ENCODE measurements around the gene KHDC3L. TPM values are rescaled to one million over a fixed set of nuclear protein-coding genes. Genes with fewer than 3 reads are reported as not detected.
A peak's percentile ranks its signal among the peaks of the same experiment; 100 is the strongest.

Gene KHDC3L
- 0.14 TPM for total RNA-seq
- polyA plus RNA-seq: 0.68 TPM
- long read RNA-seq, donor 1: 0 reads
- long read RNA-seq, donor 2: 0 reads
- long read RNA-seq, donor 3, partial matches to known transcripts: 0 of 1 reads
- long read RNA-seq, donor 3, other reads (novel, unspliced or antisense): 0 of 1 reads
- long read RNA-seq, donor 4: 0 reads
- long read RNA-seq, donor 5: 0 reads
- long read RNA-seq, donor 6: 0 reads
- long read RNA-seq, donor 7: 0 reads
- long read RNA-seq, donor 8: 0 reads
- long read RNA-seq, donor 9: 0 reads
- long read RNA-seq, donor 10: 0 reads

DNA sequence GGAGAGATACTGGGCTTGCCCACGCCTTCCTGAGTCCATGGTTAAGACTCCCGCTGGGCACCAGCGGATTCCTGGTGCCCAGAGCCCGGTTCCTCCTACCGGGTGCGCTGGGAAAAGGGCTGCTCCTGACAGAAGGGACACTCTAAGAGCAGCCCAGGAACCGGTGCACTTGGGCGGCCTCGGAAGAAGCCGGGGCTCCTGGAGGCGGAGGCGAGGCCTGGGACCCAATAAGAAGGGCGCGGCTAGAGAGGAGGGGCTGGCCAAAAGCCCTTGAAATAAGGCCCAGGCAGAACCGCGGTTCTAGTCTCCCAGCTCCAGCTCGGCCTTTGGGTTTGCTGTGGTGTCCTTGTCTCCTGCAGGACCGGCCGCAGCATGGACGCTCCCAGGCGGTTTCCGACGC is at the start of gene KHDC3L:
KHDC3L (plus strand) TSS at position 301 of the 400 bp plus-strand sequence; CDS start at position 373, 72 bp downstream.
- H3K4me3 ChIP-seq (ENCODE audit: low read length in 2 of 2): no peak within 1 kb of the TSS
- H3K4me1 ChIP-seq (ENCODE audit: control insufficient read depth in 2 of 2, insufficient read depth in 2 of 2, low read length in 2 of 2): no peaks in the 10 kb centered on the region
- no peaks in the 10 kb centered on the region for H3K36me3 ChIP-seq (ENCODE audit: control insufficient read depth in 2 of 2, insufficient read depth in 2 of 2, low read length in 1 of 2)
- no peak for DNase-seq (ENCODE audit: low read depth in 6 of 9, low spot score in 9 of 9)
- WGBS: 94% methylated on average over 23 of the region's 23 CpGs
- H3K9me3 ChIP-seq (ENCODE audit: control insufficient read depth in 2 of 2, insufficient read depth in 1 of 2, low read length in 1 of 2): peaks cover 0 to 8% of the 10 kb centered on the region in 2 donors
- H3K27ac ChIP-seq (ENCODE audit: low read depth in 1 of 2, low read length in 1 of 2): no peak within 1 kb of the TSS
- no peaks in the 10 kb centered on the region for H3K27me3 ChIP-seq (ENCODE audit: control insufficient read depth in 2 of 2, insufficient read depth in 1 of 2, low read length in 1 of 2)

DNA sequence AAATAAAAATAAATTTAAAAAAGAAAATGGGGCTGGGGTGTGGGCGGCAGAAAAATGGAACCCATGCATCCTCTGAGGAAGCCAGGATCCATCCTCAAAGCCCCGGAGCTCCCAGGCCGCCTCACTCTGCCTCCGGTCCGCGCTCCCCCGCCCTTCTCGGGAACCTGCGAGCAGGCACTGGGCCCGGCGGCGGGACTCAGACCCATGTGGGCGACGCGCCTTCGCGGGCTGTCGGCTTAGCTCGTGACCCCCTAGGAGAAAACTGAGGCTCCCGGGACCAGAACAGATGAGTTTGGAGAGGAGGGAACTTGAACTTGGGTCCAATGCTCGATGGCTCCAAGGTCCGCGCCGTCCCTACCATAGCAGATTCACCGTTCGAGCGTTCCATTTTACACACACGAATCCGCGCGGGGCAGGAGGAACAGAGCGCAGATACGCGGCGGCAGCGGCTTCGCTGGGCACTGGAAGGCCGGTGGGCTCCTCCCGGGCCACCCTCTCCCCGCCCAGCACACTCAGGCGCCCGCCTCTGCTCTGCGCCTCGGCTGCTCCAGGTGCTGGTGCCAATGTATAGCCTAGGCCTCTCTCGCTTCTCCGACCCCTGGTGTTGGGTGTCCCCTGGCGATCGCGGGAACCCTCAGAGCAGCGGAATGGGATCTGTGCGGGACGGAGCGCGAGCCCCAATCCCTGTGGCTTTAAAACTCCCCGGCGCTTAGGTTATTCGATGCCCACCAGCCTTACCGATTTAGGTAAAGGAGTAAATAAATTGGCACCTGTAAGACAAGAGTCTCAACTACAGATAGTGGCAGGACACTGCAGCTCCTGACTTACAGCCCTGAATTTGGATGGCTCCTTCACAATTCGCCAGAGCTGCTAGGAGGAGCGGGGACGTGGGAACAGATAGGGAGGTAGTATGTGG is 47.6 kb upstream of the KHDC3L start:
- Histone ChIP-seq H3K27ac (ENCODE audit: low read depth in 1 of 2, low read length in 1 of 2) (no peak overlapping the region), H3K4me3 (ENCODE audit: low read length in 2 of 2) (peak overlapping the region in 1 of 2 donors; percentile 32), H3K9me3 (ENCODE audit: control insufficient read depth in 2 of 2, insufficient read depth in 1 of 2, low read length in 1 of 2) (peaks cover 0 to 18% of the 10 kb centered on the region in 2 donors), H3K36me3 (ENCODE audit: control insufficient read depth in 2 of 2, insufficient read depth in 2 of 2, low read length in 1 of 2) (no peaks in the 10 kb centered on the region), H3K4me1 (ENCODE audit: control insufficient read depth in 2 of 2, insufficient read depth in 2 of 2, low read length in 2 of 2) (peaks cover 3 to 13% of the 10 kb centered on the region in 2 donors), H3K27me3 (ENCODE audit: control insufficient read depth in 2 of 2, insufficient read depth in 1 of 2, low read length in 1 of 2) (peaks cover 7 to 33% of the 10 kb centered on the region in 2 donors)
- DNase-seq (ENCODE audit: low read depth in 6 of 9, low spot score in 9 of 9): no peak
- 17% methylated on average over 61 of the region's 61 CpGs for WGBS

GRCh38 chr6:73323323-73323722 is 39.1 kb upstream of the KHDC3L start:
- peaks cover 0 to 3% of the 10 kb centered on the region in 2 donors for H3K9me3 ChIP-seq (ENCODE audit: control insufficient read depth in 2 of 2, insufficient read depth in 1 of 2, low read length in 1 of 2)
- no peak overlapping the region for H3K27ac ChIP-seq (ENCODE audit: low read depth in 1 of 2, low read length in 1 of 2)
- DNase-seq (ENCODE audit: low read depth in 6 of 9, low spot score in 9 of 9): no peak
- H3K4me3 ChIP-seq (ENCODE audit: low read length in 2 of 2): no peak overlapping the region
- H3K4me1 ChIP-seq (ENCODE audit: control insufficient read depth in 2 of 2, insufficient read depth in 2 of 2, low read length in 2 of 2): no peaks in the 10 kb centered on the region
- H3K36me3 ChIP-seq (ENCODE audit: control insufficient read depth in 2 of 2, insufficient read depth in 2 of 2, low read length in 1 of 2): no peaks in the 10 kb centered on the region
- H3K27me3 ChIP-seq (ENCODE audit: control insufficient read depth in 2 of 2, insufficient read depth in 1 of 2, low read length in 1 of 2): no peaks in the 10 kb centered on the region
- WGBS: 96% methylated on average over 2 of the region's 2 CpGs

GRCh38 chr6:73325656-73326055 is 36.8 kb upstream of the KHDC3L start:
- no peaks in the 10 kb centered on the region for H3K4me1 ChIP-seq (ENCODE audit: control insufficient read depth in 2 of 2, insufficient read depth in 2 of 2, low read length in 2 of 2)
- no peaks in the 10 kb centered on the region for H3K36me3 ChIP-seq (ENCODE audit: control insufficient read depth in 2 of 2, insufficient read depth in 2 of 2, low read length in 1 of 2)
- DNase-seq (ENCODE audit: low read depth in 6 of 9, low spot score in 9 of 9): no peak
- WGBS: 95% methylated on average over 3 of the region's 3 CpGs
- H3K27me3 ChIP-seq (ENCODE audit: control insufficient read depth in 2 of 2, insufficient read depth in 1 of 2, low read length in 1 of 2): no peaks in the 10 kb centered on the region
- H3K27ac ChIP-seq (ENCODE audit: low read depth in 1 of 2, low read length in 1 of 2): no peak overlapping the region
- no peaks in the 10 kb centered on the region for H3K9me3 ChIP-seq (ENCODE audit: control insufficient read depth in 2 of 2, insufficient read depth in 1 of 2, low read length in 1 of 2)
- H3K4me3 ChIP-seq (ENCODE audit: low read length in 2 of 2): no peak overlapping the region

GRCh38 chr6:73328790-73329189 is 33.7 kb upstream of the KHDC3L start:
- Histone ChIP-seq H3K27me3 (ENCODE audit: control insufficient read depth in 2 of 2, insufficient read depth in 1 of 2, low read length in 1 of 2) (no peaks in the 10 kb centered on the region), H3K4me3 (ENCODE audit: low read length in 2 of 2) (no peak overlapping the region), H3K9me3 (ENCODE audit: control insufficient read depth in 2 of 2, insufficient read depth in 1 of 2, low read length in 1 of 2) (no peaks in the 10 kb centered on the region), H3K4me1 (ENCODE audit: control insufficient read depth in 2 of 2, insufficient read depth in 2 of 2, low read length in 2 of 2) (no peaks in the 10 kb centered on the region), H3K36me3 (ENCODE audit: control insufficient read depth in 2 of 2, insufficient read depth in 2 of 2, low read length in 1 of 2) (no peaks in the 10 kb centered on the region), H3K27ac (ENCODE audit: low read depth in 1 of 2, low read length in 1 of 2) (no peak overlapping the region)
- DNase-seq (ENCODE audit: low read depth in 6 of 9, low spot score in 9 of 9): no peak
- WGBS: 72% methylated on average over 3 of the region's 3 CpGs

DNA sequence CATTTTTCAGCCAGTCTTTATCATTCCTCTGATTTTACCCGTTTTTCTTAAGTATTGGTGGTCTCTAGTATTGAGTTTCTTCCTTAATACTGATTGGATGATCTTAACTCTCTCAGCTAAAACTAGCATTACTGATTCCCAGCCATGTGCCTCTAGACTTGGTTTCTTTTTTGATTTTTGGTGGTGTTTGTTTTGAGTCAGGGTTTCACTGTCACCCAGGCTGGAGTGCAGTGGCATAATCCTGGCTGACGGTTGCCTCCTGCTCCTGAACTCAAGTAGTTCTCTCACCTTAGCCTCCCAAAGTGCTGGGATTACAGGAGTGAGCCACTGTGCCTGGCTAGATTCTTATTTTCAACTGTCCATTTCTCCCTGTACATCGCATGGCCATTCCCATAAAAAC is 33.3 kb upstream of the KHDC3L start:
- no peaks in the 10 kb centered on the region for H3K4me1 ChIP-seq (ENCODE audit: control insufficient read depth in 2 of 2, insufficient read depth in 2 of 2, low read length in 2 of 2)
- no peak for DNase-seq (ENCODE audit: low read depth in 6 of 9, low spot score in 9 of 9)
- H3K27me3 ChIP-seq (ENCODE audit: control insufficient read depth in 2 of 2, insufficient read depth in 1 of 2, low read length in 1 of 2): no peaks in the 10 kb centered on the region
- no peak overlapping the region for H3K4me3 ChIP-seq (ENCODE audit: low read length in 2 of 2)
- H3K9me3 ChIP-seq (ENCODE audit: control insufficient read depth in 2 of 2, insufficient read depth in 1 of 2, low read length in 1 of 2): no peaks in the 10 kb centered on the region
- no peak overlapping the region for H3K27ac ChIP-seq (ENCODE audit: low read depth in 1 of 2, low read length in 1 of 2)
- 91% methylated on average over 3 of the region's 3 CpGs for WGBS
- H3K36me3 ChIP-seq (ENCODE audit: control insufficient read depth in 2 of 2, insufficient read depth in 2 of 2, low read length in 1 of 2): no peaks in the 10 kb centered on the region

GRCh38 chr6:73339340-73339739 is 23.1 kb upstream of the KHDC3L start:
- no peak for DNase-seq (ENCODE audit: low read depth in 6 of 9, low spot score in 9 of 9)
- H3K36me3 ChIP-seq (ENCODE audit: control insufficient read depth in 2 of 2, insufficient read depth in 2 of 2, low read length in 1 of 2): no peaks in the 10 kb centered on the region
- no peak overlapping the region for H3K4me3 ChIP-seq (ENCODE audit: low read length in 2 of 2)
- H3K27ac ChIP-seq (ENCODE audit: low read depth in 1 of 2, low read length in 1 of 2): no peak overlapping the region
- 88% methylated on average over 3 of the region's 3 CpGs for WGBS
- no peaks in the 10 kb centered on the region for H3K9me3 ChIP-seq (ENCODE audit: control insufficient read depth in 2 of 2, insufficient read depth in 1 of 2, low read length in 1 of 2)
- no peaks in the 10 kb centered on the region for H3K27me3 ChIP-seq (ENCODE audit: control insufficient read depth in 2 of 2, insufficient read depth in 1 of 2, low read length in 1 of 2)
- no peaks in the 10 kb centered on the region for H3K4me1 ChIP-seq (ENCODE audit: control insufficient read depth in 2 of 2, insufficient read depth in 2 of 2, low read length in 2 of 2)

DNA sequence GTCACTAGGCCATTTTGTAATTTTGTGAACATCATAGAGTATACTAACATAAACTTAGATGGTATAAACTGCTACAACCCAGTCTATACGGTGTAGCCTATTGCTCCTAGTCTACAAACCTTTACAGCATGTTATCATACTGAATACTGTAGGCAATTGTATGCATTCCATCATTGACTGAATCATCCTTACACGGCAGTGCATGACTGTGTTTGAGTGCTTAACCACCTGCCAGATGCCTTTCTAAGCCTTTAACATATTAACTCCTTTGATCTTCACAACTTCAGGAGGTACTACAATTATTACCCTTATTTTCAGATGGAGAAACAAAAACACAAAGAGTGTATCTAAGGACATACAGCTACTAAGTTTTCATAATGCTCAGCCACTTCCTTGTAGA is 22.4 kb upstream of the KHDC3L start:
- Histone ChIP-seq H3K27ac (ENCODE audit: low read depth in 1 of 2, low read length in 1 of 2) (no peak overlapping the region), H3K9me3 (ENCODE audit: control insufficient read depth in 2 of 2, insufficient read depth in 1 of 2, low read length in 1 of 2) (no peaks in the 10 kb centered on the region), H3K4me1 (ENCODE audit: control insufficient read depth in 2 of 2, insufficient read depth in 2 of 2, low read length in 2 of 2) (no peaks in the 10 kb centered on the region), H3K27me3 (ENCODE audit: control insufficient read depth in 2 of 2, insufficient read depth in 1 of 2, low read length in 1 of 2) (no peaks in the 10 kb centered on the region), H3K36me3 (ENCODE audit: control insufficient read depth in 2 of 2, insufficient read depth in 2 of 2, low read length in 1 of 2) (no peaks in the 10 kb centered on the region), H3K4me3 (ENCODE audit: low read length in 2 of 2) (no peak overlapping the region)
- DNase-seq (ENCODE audit: low read depth in 6 of 9, low spot score in 9 of 9): no peak
- 89% methylated on average over 2 of the region's 2 CpGs for WGBS

GRCh38 chr6:73341335-73341734 is 21.1 kb upstream of the KHDC3L start:
- WGBS: 93% methylated on average over 1 of the region's 1 CpG

More at GRCh38 chr6:73341335-73341734, 21.1 kb upstream of the KHDC3L start:
- H3K4me3 ChIP-seq (ENCODE audit: low read length in 2 of 2): no peak overlapping the region
- H3K36me3 ChIP-seq (ENCODE audit: control insufficient read depth in 2 of 2, insufficient read depth in 2 of 2, low read length in 1 of 2): no peaks in the 10 kb centered on the region
- DNase-seq (ENCODE audit: low read depth in 6 of 9, low spot score in 9 of 9): no peak
- no peaks in the 10 kb centered on the region for H3K9me3 ChIP-seq (ENCODE audit: control insufficient read depth in 2 of 2, insufficient read depth in 1 of 2, low read length in 1 of 2)
- H3K27me3 ChIP-seq (ENCODE audit: control insufficient read depth in 2 of 2, insufficient read depth in 1 of 2, low read length in 1 of 2): peaks cover 0 to 2% of the 10 kb centered on the region in 2 donors
- no peak overlapping the region for H3K27ac ChIP-seq (ENCODE audit: low read depth in 1 of 2, low read length in 1 of 2)
- H3K4me1 ChIP-seq (ENCODE audit: control insufficient read depth in 2 of 2, insufficient read depth in 2 of 2, low read length in 2 of 2): no peaks in the 10 kb centered on the region

Measured in thymus (tissue), 14 donors.